HG02970 (cell line): Measurements from ENCODE around the gene ITIH3.

Source experiments
- ATAC-seq: cut with Tn5 transposase; IDR thresholded peaks from one replicate; pipeline ENCODE4 v1.9.1; 2021; ENCODE audit warnings: mild to moderate bottlenecking, moderate library complexity, moderate number of reproducible peaks; ENCODE audit not compliant: unreplicated experiment, low FRiP score

ITIH3 gene

DNA sequence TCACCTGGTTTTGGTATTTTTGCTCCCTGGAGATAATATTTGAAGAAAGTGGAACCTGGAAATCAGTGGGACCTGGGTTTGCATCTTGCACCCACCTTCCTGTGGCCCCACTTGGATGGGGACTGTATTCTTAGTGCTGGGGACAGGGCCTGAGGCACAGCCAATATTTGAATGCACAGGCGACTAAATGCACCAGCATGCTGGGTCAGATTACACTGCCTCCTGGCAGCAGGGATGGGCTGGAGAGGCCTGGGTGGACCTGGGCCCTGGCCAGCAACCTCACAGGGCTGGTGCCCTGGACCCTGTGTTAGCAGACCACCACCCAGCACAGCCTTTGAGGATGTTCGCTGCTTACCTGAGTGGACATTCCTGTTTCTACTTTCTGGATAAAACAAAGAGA lies 25.3 kb downstream of the ITIH3 start:
- no peak for ATAC-seq

DNA sequence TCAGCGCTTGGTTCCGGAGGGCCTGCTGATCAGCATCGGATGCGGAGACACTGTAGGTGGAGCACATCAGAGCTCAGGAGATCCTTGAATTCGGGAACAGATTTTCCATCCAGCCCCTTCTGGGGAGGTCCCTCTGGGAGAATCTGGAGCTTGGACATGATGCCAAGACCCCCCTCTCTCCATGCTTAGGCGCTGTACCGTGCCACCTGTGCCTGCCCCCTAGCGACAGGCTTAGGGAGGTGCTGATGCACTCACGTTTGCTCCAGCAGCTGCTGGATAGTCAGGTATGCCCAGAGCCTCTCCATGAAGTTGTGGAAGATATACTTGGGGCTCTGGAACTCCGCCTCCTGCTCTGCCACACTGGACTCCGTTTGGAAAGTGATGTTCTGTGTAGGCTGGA lies 26.1 kb downstream of the ITIH3 start:
- no peak for ATAC-seq

DNA sequence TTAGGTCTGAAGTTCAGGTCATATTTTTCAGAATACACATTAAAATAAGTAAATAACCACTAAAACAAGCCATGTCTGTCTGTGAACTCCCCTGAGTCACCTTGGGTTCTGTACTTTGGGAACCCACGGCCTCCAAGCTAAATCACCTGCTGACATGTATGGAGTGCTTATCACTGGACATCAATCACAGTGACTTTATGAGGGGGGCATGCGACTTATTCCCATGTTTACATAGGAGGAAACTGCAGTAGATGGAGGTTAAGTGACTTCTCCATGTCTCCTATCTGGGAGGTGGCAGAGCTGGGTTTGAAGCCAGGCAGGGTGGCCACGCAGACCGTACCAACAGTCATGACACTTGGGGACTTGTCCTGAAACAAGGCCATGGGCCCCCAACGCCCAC lies 27.8 kb downstream of the ITIH3 start:
- no peak for ATAC-seq

DNA sequence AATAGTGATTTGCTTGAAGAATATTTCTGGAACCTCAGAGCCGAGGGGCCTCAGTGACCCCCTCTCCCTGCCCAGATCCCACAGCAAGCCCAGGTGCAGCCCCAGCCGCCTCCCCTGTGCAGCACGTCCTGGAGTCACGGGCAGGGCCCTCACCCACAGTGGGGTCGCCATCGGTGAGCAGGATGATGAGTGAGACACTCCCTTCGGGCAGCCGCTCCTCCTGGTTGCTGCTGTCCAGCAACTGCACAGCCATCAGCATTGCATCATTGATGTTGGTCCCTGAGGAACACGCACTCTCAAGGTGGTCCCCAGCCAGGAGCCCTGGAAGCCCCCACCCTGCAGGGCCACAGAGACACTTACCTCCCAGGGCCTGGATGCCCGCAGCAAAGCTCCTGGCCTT lies 29.4 kb downstream of the ITIH3 start:
- ATAC-seq, result no peak

DNA sequence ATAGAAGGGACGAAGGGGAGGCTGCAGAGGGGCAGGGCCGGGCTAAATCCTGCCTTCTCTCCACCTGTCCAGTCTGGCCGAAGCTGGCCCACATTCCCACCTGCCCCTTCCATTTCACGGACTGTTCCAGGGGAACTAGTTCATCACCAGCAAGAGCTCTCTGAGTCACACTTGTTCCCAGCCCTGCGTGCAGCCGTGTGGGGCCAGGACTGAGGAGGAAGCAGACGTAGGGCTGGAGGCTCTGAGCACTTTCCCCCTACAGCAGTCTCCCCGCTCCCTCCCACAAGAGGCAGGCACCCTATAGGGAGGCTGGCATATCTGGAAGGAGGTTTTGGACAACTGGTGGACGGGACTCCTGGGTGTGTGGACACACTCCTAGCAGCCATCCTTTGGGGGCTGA lies 32.8 kb downstream of the ITIH3 start:
- ATAC-seq, result no peak

DNA sequence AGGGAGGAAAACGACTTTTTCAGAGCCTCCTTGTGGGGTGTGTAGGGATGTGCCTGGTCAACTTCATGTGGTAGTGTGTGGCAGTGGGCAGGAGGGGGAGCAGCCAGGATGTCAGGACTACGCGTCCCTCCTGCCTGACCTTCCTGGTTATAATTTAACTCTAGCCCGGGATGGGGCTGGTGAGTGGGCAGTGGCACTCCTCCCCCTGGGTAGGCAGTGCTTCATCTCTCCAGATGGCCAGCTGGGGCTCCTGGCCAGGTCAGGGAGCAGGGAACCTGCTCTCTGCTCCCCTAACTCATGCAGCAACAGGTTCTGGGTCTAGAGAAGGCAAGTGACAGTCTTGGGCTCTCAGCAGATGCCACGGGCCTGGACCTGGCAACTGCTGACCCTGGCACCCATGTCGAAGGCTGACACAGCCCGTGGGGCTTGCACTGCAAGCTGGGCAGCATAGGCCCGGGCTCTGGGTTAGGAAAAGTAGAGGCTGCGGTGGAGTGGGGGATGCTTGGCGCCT lies 33.3 kb downstream of the ITIH3 start:
- no peak for ATAC-seq

DNA sequence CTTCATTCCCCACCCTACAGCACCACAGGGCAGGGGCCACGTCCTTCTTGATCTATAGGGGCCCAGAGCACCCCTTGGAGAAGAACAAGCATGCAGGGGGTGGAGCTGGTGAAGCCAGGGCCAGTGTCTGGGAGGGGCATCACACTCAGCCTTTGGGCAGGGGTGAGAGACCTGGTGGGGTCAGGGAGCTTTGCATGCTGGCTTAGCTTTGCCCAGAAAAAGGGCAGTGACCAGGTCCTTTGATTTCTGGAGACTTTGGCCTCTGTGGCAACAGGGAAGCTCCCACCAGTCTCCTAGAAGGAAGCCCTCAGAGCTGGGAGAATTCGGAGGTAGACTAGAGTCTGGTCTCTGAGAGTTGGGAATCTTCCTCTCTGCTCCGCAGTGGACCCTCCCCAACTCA lies 34.9 kb downstream of the ITIH3 start:
- ATAC-seq, result no peak

DNA sequence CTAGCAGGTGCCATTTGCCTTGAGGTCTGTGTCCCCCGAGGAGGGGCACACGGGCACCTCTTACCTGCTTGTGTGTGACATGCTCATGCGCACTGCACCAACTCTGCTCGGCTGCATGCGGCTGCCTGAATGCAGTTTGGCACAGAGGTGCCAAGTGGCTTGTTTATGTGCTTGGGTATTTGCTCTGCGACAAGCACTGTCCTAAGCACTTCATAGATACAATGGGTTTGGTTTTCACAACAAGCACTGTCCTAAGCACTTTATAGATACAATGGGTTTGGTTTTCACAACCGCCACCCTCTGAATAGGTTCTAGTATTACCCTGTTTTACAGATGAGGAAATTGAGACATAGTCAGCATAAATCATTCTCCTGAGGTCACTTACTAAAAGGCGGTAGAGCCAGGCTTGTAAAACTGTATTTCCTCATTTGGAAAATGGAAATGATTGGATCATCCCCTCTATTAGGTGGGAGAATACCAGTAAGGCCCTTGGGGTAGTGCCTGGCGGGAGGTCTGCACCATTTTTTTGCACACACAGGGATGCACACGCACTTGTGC lies 35.4 kb downstream of the ITIH3 start:
- ATAC-seq, result no peak

DNA sequence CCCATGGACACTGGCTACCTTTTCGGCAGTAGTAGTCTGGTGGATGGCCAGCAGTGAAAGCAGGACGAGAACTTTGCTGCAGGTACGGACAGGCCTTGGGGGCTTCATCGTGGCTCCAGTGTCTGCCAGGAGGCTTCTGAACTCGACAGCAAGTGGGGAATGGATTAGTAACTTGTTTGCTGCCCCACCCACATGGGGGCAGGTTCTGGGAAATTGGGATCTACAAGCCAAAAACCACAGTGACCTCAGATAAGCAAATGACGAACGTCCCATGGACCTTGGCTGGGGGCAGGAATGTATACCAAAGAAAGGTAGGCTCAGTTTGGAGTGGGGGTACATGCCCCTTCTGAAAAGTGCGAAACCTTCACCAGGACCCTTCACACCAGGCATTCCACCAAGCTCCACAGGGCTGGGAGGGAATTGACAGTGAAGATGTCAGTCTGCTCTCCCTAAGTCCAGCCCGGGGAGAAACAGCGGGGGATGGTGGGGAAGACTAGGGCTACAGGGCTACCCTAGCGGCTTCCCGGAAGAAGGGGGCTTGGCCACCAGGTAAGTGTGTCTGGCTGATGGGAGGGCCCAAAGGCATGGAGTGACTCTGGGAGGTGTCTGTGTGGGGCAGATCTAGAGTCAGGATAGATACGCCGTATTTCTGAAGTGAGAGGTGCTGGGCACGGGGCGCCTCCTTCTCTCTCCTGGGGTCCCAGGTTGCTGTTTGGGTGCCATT lies 36.1 kb downstream of the ITIH3 start, which contains the start of gene ITIH4:
ITIH4 (minus strand) TSS at position 138 of the 724 bp plus-strand sequence; CDS start at position 108, 30 bp downstream.
- no peak for ATAC-seq

DNA sequence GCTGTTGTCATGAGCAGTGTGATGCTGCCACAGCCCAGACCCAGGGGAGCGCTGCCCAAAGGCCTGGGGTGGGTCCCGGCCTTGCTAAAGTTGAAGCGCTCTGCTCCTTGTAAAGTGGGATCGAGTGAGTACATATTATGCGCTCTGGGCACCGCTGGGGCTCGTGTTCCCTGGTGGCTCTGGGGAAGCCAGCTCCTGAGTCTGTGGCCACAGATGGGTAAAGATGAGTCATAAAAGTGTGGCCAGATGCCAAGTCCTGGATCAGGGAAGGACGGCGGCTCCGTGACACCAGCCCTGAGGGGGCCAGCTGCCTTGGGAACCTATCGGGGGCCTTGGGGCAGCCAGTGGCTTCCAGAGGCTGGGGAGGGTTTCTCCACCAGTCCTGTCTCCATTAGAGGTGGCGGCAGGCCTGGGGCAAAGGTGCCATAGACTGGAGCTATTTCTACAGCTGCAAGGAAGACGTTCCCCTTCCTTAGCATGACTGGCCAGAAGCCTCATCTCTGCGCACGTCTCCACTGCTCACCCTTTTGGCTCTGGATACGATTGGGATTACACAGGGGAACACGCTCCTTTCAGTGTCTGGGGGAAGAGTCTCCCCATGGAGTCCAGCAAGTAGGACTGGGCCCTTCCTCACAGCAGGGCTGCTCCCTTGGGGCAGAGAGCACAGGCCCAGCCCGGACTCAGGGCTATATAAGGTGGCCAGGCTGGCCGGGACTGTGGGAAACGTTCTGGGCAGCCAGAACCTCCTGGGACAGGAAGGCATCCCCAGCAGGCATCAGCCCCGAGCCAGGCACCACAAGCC lies 37.1 kb downstream of the ITIH3 start:
- ATAC-seq, result no peak

DNA sequence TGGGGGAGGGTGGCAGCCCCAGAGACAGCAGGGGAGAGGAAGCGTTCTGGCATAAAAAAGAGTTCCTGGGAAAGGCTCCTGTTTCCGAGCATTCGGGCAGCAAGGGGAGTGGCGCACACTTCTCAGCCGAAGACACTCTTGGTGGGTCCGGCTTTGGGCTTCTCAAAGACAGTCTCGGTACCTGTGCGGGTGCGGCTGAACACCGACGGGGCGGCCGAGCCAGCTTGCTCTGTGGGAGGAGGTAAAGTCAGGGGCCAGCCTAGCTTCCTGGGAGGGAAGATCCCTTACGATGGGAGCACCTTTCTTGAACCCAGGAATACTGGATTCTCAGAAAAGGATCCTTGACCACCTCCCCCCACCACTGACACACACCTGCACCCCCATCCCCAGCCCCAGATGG lies 38.6 kb downstream of the ITIH3 start:
- ATAC-seq, result no peak

DNA sequence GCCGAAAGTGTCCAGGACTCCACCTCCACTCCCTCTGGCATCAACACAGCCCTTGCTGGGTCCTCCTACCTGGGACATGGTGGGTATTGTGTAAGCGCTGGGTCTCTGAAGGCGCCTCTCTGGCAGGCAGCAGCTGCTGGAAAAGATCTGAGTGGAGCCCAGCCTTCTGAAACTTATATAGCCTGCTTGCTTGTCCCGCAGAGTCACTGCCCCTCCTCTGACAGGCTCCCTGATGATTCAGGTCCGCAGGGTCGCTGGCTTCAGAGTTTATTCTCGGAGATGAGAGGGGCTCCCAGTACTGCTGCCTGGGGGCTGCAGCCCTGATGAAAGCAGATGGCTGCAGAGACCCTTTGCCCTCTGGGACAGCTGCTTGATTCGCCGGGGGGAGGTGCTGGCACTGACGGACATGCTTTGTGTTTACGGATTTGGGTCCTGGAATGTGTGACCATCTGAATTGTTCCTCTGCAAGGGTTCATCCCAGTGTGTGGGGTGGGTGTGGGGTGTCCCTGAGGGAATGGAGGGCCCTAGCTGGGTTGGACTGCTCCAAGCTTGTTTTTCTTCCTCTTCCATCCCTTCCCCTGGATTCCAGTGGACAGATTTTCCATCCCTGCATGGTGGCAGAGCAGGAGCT lies 40.4 kb downstream of the ITIH3 start, which contains the start of gene MUSTN1:
MUSTN1 (minus strand) TSS at position 149 of the 631 bp plus-strand sequence; CDS start at position 78, 71 bp downstream.
- ATAC-seq, result no peak

DNA sequence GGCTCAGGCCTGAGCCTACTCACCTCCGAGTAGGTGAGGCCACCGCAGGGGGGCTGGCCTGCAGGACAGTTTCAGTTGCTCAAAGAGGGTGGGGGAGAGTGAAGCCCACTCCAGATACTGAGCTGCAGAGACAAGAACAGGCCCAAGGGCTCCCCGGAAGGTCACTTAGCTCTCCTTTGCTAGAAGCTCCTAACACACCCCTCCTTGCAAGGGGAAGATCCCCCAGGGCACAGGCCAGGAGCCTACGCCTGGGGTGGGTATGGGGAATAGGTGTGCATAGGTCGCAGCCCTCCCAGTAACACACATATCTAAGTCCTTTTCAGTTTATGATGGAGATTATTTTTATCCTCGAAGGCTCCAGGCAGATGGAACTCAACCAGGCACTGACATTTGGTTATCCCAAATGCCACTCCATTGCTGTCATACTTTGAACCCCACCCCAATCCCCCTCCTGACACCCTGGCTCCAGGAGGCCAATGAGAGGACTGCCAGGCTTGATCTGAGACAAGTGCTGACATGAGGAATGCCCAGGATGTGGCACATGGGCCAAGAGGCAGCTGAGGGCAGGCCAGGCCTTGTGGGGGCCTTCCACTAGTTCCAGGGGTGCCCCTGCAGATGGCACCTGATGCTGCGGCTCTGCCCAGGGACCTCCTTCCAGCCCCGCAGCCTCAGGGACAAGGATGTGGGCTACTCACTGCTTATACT lies 41.3 kb downstream of the ITIH3 start:
- ATAC-seq, result no peak

DNA sequence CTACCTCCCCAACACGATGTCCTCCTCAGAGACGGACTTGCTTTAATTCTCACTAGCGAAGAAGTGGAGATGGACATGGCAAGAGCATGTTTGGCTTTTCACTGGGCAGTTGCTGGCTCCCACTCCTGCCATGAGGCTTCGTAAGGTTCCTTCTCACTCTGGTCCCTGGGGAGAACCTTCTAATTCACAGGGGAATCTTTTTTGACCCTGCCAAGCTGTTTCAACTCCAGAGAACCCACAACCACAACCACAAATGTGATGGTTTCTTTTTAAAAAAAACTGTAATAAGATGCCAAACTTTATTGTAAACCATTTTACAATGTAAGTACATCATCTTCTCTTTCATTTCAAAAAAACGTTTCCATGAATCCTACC lies 41.9 kb downstream of the ITIH3 start:
- no peak for ATAC-seq

DNA sequence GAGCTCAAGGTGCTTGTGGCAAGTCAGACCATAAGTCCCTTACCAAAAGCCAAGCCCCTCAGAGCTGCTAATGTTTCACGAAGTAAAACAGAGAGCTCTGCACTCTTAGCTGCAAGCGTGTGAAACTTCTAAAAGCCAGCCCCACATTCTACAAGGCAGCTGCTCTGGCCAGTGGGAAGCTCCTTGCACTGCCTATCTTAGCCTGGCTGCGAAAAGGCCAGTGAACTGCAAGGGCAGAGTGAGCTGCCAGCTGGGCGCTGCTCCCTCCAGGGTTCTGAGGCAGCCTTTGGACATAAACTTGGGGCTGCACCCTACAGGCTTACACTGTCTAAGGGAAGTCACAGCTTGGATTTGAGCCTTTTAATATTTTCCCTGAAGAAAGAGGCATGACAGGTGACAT lies 42.4 kb downstream of the ITIH3 start:
- ATAC-seq, result no peak

DNA sequence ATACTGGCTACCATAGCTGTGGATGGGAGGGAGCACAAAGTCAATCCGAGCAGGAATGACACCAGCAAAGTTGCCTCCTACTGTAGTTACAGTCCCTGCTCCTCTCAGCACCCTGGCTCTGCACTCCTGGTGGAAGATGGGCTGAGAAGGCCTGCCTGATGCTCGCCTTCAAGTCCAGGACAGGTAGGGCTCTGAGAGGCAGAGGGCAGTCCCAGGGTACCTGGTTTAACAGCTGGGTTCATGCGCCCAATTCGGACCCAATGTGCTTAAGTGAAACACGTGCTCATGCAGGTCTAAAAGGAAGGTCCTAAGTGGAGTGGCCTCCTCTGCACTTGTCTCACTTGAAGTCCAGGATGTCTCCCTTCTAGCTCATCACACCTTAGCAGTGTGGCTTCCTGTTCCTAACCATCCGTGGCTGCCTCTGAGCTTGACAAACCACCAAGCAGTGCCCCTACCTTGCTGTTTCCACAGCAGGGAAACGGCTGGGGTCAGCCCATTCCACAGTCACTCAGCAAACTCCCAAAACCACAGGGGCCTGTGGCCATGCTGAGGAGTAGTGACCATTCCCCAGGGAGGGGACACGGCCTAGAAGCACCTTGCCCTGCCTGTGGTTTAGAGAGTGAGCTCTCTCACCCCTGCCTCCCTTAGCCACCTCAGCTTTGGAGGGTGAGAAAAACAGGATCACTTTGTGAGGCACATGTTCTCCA lies 44.1 kb downstream of the ITIH3 start:
- ATAC-seq, result no peak

DNA sequence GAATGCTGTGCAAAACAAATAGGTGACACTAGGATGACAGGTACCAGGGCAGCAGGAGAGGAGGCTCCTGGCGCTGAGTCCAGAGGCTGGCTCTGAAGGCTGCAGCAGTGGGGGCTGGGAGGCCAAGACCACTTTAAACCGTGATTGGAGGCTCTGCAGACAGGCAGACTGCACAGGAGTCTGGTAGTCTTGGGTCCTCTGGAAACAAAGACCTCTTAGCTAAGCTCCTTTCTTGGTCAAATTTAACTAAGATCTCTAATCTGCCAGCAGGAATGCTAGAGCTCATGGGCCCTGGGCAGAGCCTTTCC lies 44.6 kb downstream of the ITIH3 start:
- no peak for ATAC-seq

DNA sequence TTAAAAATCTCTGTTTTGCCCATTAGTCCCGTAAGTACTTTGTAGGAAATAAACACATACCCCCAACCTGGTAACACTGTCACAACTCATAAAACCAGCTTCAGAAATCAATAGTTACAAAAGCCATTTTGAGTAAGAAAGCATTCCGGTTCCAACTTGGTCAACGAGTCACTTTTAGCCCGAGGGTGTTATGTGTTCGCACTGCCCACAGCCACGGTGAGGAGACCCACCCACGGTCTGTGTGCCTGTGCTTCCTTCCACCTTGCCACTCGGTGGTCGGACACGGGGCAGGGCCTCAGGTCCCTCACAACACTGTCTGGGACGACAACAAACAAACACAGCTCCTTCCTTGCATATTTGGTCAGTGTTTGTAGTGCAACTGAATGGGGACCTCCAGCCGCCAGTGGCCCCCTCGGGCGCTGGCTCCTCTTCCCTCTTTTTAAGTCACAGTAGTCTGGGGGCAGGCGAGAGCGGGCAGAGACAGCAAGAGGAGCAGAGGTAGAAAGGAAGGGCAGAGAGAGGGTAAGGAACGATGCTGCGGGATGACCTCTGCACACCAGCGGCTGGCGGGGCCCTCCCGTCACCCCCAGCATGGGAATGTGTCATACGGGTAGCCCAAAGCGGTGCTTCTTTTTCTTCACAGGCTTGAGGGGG lies 45.4 kb downstream of the ITIH3 start:
- no peak for ATAC-seq

DNA sequence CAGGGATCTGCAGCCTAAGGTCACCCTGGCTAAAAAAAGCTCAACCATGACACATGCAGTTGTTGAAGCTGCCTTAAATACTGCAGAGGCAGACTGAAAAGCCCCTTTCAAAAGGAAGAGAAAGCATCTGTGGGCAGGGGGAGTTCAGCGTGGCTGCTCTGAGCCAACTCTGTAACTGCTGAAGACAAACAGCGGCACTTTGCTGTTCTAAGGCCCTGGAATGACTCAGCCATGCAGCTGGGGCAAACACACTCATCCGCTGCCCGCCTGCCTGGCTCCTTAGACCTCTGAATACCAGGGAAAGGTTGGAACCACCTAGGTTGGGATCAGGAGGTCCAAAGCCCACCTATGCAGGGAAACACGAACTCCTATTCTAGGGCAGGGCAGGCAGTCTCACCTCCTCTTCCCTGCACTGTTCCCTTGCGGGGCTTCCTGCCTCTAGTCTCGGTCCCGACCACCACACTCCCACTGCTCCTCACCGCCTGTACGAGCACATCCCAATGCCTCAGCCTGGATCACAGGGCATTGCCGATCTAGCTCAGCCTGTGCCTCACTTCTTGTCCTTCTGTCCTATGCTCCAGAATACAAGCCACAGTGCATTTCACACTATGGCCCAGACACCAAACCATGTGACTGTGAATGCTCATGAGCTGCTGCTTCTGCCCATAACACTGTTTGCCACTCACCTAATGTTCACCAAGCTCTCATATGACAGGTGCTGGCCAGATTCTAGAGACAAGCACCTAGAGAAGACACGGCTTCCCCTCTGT lies 46.8 kb downstream of the ITIH3 start:
- no peak for ATAC-seq
